ENCODE results near the gene CYP26B1.

The CYP26B1 gene

DNA sequence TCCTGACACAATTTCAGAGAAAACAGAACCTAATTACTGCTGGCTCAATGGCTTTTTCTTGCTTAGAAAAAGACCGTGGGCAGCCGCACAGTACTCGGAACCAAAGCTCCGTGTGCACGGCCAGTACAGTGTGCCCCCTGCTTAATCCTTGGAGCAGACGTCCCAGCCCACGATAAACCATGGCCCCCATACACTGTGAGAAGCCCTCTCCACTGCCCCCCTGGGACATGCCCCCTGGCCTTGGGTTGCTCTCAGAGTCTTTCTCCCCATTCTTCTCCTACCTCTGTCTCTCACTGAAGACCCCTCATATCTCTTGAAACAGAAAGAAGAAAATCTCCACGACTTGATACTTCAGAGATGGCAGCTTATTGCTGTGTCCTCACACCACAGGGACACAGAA, 44.0 kb downstream of the CYP26B1 start:
- peaks cover 0 to 31% (median 13%) of the 10 kb centered on the region in 5 donors for H3K4me1 ChIP-seq (ENCODE audit: control insufficient read depth in 5 of 5, insufficient read depth in 5 of 5, low read length in 5 of 5)
- H3K9ac ChIP-seq (ENCODE audit: low read length in 5 of 5): no peak overlapping the region
- H3K9me3 ChIP-seq (ENCODE audit: control insufficient read depth in 5 of 5, low read length in 5 of 5): no peaks in the 10 kb centered on the region
- no peak overlapping the region for H3K4me3 ChIP-seq (ENCODE audit: low read depth in 1 of 5, low read length in 5 of 5)
- H3K36me3 ChIP-seq (ENCODE audit: control insufficient read depth in 5 of 5, insufficient read depth in 5 of 5, low read length in 5 of 5): no peaks in the 10 kb centered on the region
- no peak overlapping the region for H3K27ac ChIP-seq (ENCODE audit: low read depth, low read length)
- H3K27me3 ChIP-seq (ENCODE audit: control insufficient read depth in 5 of 5, insufficient read depth in 4 of 5, low read length in 5 of 5): no peaks in the 10 kb centered on the region

DNA sequence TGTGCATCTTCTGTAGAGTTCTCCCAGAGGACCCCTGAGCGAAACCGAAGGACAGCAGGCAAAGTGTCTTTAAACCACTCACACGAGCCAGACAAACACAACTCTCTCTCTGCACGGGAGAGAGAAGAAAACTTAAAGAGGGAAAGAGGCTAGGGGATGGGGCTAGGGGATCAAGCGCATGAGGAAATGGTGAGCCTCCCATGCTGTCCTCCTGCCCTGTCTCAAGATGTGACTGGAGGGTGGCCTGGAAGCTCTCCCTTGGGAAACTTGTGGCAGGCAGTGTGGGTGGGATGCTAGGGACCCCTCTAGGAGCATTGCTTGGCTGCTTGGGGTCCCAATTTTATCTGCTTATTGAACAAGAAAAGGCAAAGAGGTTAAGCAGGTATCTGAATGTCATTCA, 44.5 kb downstream of the CYP26B1 start:
- Histone ChIP-seq H3K9me3 (ENCODE audit: control insufficient read depth in 5 of 5, low read length in 5 of 5) (no peaks in the 10 kb centered on the region), H3K27me3 (ENCODE audit: control insufficient read depth in 5 of 5, insufficient read depth in 4 of 5, low read length in 5 of 5) (no peaks in the 10 kb centered on the region), H3K9ac (ENCODE audit: low read length in 5 of 5) (no peak overlapping the region), H3K4me3 (ENCODE audit: low read depth in 1 of 5, low read length in 5 of 5) (no peak overlapping the region), H3K36me3 (ENCODE audit: control insufficient read depth in 5 of 5, insufficient read depth in 5 of 5, low read length in 5 of 5) (no peaks in the 10 kb centered on the region), H3K27ac (ENCODE audit: low read depth, low read length) (peak overlapping the region; percentile 41), H3K4me1 (ENCODE audit: control insufficient read depth in 5 of 5, insufficient read depth in 5 of 5, low read length in 5 of 5) (peaks cover 0 to 31% (median 13%) of the 10 kb centered on the region in 5 donors)

DNA sequence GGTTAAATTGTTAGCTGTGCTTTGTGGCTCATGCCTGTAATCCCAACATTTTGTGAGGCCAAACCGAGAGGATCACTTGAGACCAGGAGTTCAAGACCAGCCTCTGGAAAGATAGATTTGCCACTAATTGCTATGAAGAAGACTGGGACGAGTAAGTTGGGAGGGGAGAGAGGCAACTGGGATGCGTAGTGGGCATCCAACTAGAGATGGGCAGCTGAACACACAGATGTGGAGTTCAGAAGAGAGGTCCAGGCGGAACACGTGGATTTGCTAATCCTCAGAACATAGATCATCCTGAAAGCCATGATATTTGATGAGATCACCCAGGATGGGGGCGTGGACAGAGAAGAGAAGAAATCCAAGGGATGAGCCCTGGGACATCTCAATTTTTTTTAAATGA, 48.7 kb downstream of the CYP26B1 start:
- H3K36me3 ChIP-seq (ENCODE audit: control insufficient read depth in 5 of 5, insufficient read depth in 5 of 5, low read length in 5 of 5): no peaks in the 10 kb centered on the region
- H3K4me1 ChIP-seq (ENCODE audit: control insufficient read depth in 5 of 5, insufficient read depth in 5 of 5, low read length in 5 of 5): peaks cover 0 to 32% (median 13%) of the 10 kb centered on the region in 5 donors
- no peak overlapping the region for H3K9ac ChIP-seq (ENCODE audit: low read length in 5 of 5)
- H3K9me3 ChIP-seq (ENCODE audit: control insufficient read depth in 5 of 5, low read length in 5 of 5): no peaks in the 10 kb centered on the region
- H3K27ac ChIP-seq (ENCODE audit: low read depth, low read length): peak overlapping the region; percentile 24
- no peaks in the 10 kb centered on the region for H3K27me3 ChIP-seq (ENCODE audit: control insufficient read depth in 5 of 5, insufficient read depth in 4 of 5, low read length in 5 of 5)
- H3K4me3 ChIP-seq (ENCODE audit: low read depth in 1 of 5, low read length in 5 of 5): no peak overlapping the region

DNA sequence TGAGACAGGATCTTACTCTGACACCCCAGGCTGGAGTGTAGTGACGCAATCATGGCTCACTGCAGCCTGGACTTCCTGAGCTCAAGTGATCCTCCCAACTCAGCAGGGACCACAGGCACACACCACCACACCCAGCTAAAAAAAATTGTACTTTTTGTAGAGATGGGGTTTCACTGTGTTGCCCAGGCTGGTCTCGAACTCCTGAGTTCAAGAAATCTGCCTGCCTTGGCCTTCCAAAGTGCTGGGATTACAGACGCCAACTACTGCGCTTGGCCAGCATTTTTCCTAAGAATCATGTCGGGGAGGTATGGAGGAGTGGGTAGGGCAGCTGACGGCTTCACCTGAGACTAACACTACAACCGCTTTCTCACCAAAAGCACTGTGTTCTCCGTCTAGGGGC, 50.4 kb downstream of the CYP26B1 start:
- Histone ChIP-seq H3K9ac (ENCODE audit: low read length in 5 of 5) (no peak overlapping the region), H3K9me3 (ENCODE audit: control insufficient read depth in 5 of 5, low read length in 5 of 5) (no peaks in the 10 kb centered on the region), H3K36me3 (ENCODE audit: control insufficient read depth in 5 of 5, insufficient read depth in 5 of 5, low read length in 5 of 5) (no peaks in the 10 kb centered on the region), H3K27me3 (ENCODE audit: control insufficient read depth in 5 of 5, insufficient read depth in 4 of 5, low read length in 5 of 5) (no peaks in the 10 kb centered on the region), H3K4me3 (ENCODE audit: low read depth in 1 of 5, low read length in 5 of 5) (no peak overlapping the region), H3K4me1 (ENCODE audit: control insufficient read depth in 5 of 5, insufficient read depth in 5 of 5, low read length in 5 of 5) (peaks cover 0 to 21% (median 4%) of the 10 kb centered on the region in 5 donors), H3K27ac (ENCODE audit: low read depth, low read length) (no peak overlapping the region)

DNA sequence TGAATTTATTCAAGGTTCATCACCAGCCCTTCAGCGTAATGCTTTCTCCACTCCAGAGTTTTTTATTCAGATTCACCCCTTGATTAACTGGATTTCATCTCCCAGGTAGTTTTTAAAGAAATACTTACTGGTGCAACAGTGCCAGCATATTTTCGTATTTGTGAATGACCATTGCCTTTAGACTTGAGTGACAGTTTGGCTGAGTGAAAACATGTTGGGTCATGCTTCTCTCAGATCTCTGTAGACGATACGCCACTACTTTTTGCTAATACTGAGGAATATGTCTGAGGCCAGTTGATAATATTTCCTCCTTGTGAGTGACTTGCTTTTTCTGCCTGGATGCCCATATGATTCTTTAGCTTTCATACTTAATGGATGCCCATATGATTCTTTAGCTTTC, 51.5 kb downstream of the CYP26B1 start:
- no peaks in the 10 kb centered on the region for H3K9me3 ChIP-seq (ENCODE audit: control insufficient read depth in 5 of 5, low read length in 5 of 5)

DNA sequence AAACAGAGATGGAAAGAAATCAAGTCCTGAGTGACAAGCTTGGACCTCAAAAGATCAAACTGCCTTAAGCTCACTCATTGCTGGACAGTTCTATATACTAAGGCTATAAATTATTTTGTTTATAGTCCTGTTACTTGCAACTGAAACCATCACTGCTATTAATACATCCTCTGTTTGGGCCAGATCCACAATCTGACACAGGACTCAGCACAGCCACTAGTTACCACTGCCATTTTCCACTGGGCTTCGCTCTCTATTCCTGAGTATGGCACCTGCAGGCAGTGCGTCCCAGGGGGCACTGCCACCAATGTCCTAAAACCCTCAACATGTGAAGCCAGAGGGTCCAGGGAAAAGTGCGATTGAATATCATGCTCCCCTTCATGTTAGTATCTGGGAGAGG, 52.3 kb downstream of the CYP26B1 start:
- Histone ChIP-seq H3K9ac (ENCODE audit: low read length in 5 of 5) (no peak overlapping the region), H3K9me3 (ENCODE audit: control insufficient read depth in 5 of 5, low read length in 5 of 5) (no peaks in the 10 kb centered on the region), H3K4me3 (ENCODE audit: low read depth in 1 of 5, low read length in 5 of 5) (no peak overlapping the region), H3K36me3 (ENCODE audit: control insufficient read depth in 5 of 5, insufficient read depth in 5 of 5, low read length in 5 of 5) (no peaks in the 10 kb centered on the region), H3K4me1 (ENCODE audit: control insufficient read depth in 5 of 5, insufficient read depth in 5 of 5, low read length in 5 of 5) (peaks cover 0 to 16% (median 0%) of the 10 kb centered on the region in 5 donors), H3K27me3 (ENCODE audit: control insufficient read depth in 5 of 5, insufficient read depth in 4 of 5, low read length in 5 of 5) (no peaks in the 10 kb centered on the region), H3K27ac (ENCODE audit: low read depth, low read length) (no peak overlapping the region)

More for the DNA sequence above, 51.5 kb downstream of the CYP26B1 start:
- Histone ChIP-seq H3K9ac (ENCODE audit: low read length in 5 of 5) (no peak overlapping the region), H3K27me3 (ENCODE audit: control insufficient read depth in 5 of 5, insufficient read depth in 4 of 5, low read length in 5 of 5) (no peaks in the 10 kb centered on the region), H3K4me1 (ENCODE audit: control insufficient read depth in 5 of 5, insufficient read depth in 5 of 5, low read length in 5 of 5) (peaks cover 0 to 16% (median under 1%) of the 10 kb centered on the region in 5 donors), H3K4me3 (ENCODE audit: low read depth in 1 of 5, low read length in 5 of 5) (no peak overlapping the region), H3K27ac (ENCODE audit: low read depth, low read length) (no peak overlapping the region), H3K36me3 (ENCODE audit: control insufficient read depth in 5 of 5, insufficient read depth in 5 of 5, low read length in 5 of 5) (no peaks in the 10 kb centered on the region)

DNA sequence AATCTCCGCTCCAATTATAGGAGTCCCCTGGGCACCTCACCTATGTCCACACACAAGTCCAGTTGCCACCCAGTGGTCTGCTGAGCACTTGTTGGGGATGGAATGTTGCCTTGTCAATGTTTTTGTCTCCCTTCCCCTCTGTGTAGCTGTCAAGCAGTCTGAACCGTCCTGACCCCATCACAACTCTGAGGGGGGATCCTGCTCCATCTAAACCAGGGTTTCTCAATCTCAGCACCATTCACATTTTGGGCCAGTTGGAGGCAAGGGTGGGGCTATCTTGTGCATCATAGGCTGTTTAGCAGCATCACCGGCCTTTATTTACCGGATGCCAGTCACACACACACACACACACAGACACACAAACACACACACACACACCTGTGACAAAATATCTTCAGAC, 53.0 kb downstream of the CYP26B1 start:
- Histone ChIP-seq H3K4me3 (ENCODE audit: low read depth in 1 of 5, low read length in 5 of 5) (no peak overlapping the region), H3K9me3 (ENCODE audit: control insufficient read depth in 5 of 5, low read length in 5 of 5) (no peaks in the 10 kb centered on the region), H3K9ac (ENCODE audit: low read length in 5 of 5) (no peak overlapping the region), H3K27me3 (ENCODE audit: control insufficient read depth in 5 of 5, insufficient read depth in 4 of 5, low read length in 5 of 5) (no peaks in the 10 kb centered on the region), H3K27ac (ENCODE audit: low read depth, low read length) (no peak overlapping the region), H3K4me1 (ENCODE audit: control insufficient read depth in 5 of 5, insufficient read depth in 5 of 5, low read length in 5 of 5) (peaks cover 0 to 13% (median 0%) of the 10 kb centered on the region in 5 donors), H3K36me3 (ENCODE audit: control insufficient read depth in 5 of 5, insufficient read depth in 5 of 5, low read length in 5 of 5) (no peaks in the 10 kb centered on the region)

DNA sequence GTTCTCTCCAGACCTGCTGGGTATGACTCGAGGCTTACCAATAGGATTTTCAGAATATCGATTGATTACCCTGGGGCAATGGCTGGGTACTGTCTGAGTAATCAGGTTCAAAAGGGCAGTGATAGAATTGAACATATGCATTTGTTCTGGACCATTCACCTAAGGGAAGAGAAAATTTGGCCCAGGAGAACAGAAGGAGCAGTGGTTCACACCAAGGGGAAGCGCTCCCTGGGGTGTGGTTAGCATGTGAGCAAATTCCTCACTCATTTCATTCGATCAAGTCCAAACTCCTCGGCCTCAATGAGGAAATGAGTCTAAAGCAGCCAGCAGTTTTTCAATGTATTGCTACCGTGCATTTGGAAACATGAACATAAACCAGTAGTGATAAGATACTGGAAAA, 55.6 kb downstream of the CYP26B1 start:
- Histone ChIP-seq H3K9me3 (ENCODE audit: control insufficient read depth in 5 of 5, low read length in 5 of 5) (no peaks in the 10 kb centered on the region), H3K27ac (ENCODE audit: low read depth, low read length) (no peak overlapping the region), H3K9ac (ENCODE audit: low read length in 5 of 5) (no peak overlapping the region), H3K4me3 (ENCODE audit: low read depth in 1 of 5, low read length in 5 of 5) (no peak overlapping the region), H3K27me3 (ENCODE audit: control insufficient read depth in 5 of 5, insufficient read depth in 4 of 5, low read length in 5 of 5) (no peaks in the 10 kb centered on the region), H3K36me3 (ENCODE audit: control insufficient read depth in 5 of 5, insufficient read depth in 5 of 5, low read length in 5 of 5) (no peaks in the 10 kb centered on the region), H3K4me1 (ENCODE audit: control insufficient read depth in 5 of 5, insufficient read depth in 5 of 5, low read length in 5 of 5) (peaks cover 0 to 5% (median 0%) of the 10 kb centered on the region in 5 donors)

DNA sequence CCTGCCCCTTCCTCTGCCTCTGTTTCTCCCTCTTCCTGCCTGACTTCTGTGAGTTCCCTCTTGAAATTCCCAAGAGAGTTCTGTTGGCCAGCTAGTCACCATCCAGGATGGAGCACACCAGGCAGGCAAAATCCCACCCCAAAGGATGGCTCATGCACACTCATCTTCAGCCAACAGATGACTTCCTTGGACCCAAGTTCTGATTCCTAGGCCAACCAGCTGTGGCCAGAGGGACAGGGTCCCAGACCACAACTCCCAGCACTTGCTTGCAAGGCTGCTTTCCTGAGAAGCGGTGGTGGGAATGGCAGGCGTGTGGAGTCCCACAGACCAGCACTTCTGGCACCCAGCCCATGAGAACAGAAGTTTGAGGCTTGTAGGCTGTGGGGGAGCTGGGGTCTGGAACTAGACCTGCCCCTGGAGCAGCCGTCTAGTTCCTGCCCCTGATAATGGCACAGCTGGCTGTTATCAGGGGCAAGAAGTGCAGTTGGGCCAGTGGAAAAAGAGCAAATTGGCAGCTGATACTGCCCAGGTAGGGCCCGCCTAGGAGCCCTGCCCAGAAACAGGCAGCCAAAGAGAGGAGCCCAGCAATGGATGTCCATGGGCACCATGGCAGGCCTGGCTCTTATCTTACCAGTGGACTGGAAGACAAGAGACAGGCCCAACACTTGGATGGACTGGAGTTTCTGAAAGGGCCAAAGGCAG, 56.7 kb downstream of the CYP26B1 start:
- Histone ChIP-seq H3K36me3 (ENCODE audit: control insufficient read depth in 5 of 5, insufficient read depth in 5 of 5, low read length in 5 of 5) (no peaks in the 10 kb centered on the region), H3K27me3 (ENCODE audit: control insufficient read depth in 5 of 5, insufficient read depth in 4 of 5, low read length in 5 of 5) (no peaks in the 10 kb centered on the region), H3K27ac (ENCODE audit: low read depth, low read length) (no peak overlapping the region), H3K4me1 (ENCODE audit: control insufficient read depth in 5 of 5, insufficient read depth in 5 of 5, low read length in 5 of 5) (no peaks in the 10 kb centered on the region), H3K9ac (ENCODE audit: low read length in 5 of 5) (no peak overlapping the region), H3K9me3 (ENCODE audit: control insufficient read depth in 5 of 5, low read length in 5 of 5) (no peaks in the 10 kb centered on the region), H3K4me3 (ENCODE audit: low read depth in 1 of 5, low read length in 5 of 5) (no peak overlapping the region)

DNA sequence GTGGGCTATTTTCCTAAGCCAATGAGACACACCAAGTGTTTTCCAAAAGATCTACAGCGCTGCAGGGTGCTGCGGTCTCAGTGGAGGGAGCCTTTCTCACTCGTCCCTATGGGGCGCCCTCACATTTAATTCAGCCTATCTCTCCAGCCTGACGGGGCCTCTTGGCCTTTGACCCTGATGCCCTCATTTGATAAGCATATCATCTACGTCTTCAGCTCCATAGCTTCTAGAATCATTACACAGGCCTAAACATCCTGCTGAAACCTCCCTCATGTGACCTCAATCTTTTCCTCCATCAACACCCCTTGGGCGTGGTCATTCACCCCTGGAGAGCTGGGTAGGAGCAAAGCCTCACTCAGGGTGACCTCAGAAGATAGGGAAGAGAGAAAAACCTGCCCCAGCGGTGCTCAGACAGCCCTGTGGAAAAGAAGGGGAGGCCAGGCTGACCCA, 57.4 kb downstream of the CYP26B1 start:
- H3K9me3 ChIP-seq (ENCODE audit: control insufficient read depth in 5 of 5, low read length in 5 of 5): no peaks in the 10 kb centered on the region

More for the DNA sequence above, 57.4 kb downstream of the CYP26B1 start:
- no peak overlapping the region for H3K4me3 ChIP-seq (ENCODE audit: low read depth in 1 of 5, low read length in 5 of 5)
- no peak overlapping the region for H3K27ac ChIP-seq (ENCODE audit: low read depth, low read length)
- H3K36me3 ChIP-seq (ENCODE audit: control insufficient read depth in 5 of 5, insufficient read depth in 5 of 5, low read length in 5 of 5): no peaks in the 10 kb centered on the region
- H3K9ac ChIP-seq (ENCODE audit: low read length in 5 of 5): no peak overlapping the region
- no peaks in the 10 kb centered on the region for H3K4me1 ChIP-seq (ENCODE audit: control insufficient read depth in 5 of 5, insufficient read depth in 5 of 5, low read length in 5 of 5)
- H3K27me3 ChIP-seq (ENCODE audit: control insufficient read depth in 5 of 5, insufficient read depth in 4 of 5, low read length in 5 of 5): peaks cover 0 to 2% (median 0%) of the 10 kb centered on the region in 5 donors
